ENCODE measurements around the gene PRPF40B. TPM values are rescaled to one million over a fixed set of nuclear protein-coding genes. Genes with fewer than 3 reads are reported as not detected.

The PRPF40B gene
- total RNA-seq, 1 donor from 2014 or later, result 9.2 TPM

GRCh38 chr12:49672301-49673217 is 49.2 kb downstream of the PRPF40B start:
- H3K4me3 Mint-ChIP-seq (ENCODE audit: unreplicated experiment), result peak overlapping the region; percentile 48
- peak overlapping the region; percentile 98 for H3K27ac Mint-ChIP-seq (ENCODE audit: unreplicated experiment)
- H3K36me3 Mint-ChIP-seq (ENCODE audit: low read depth, unreplicated experiment), result peaks cover 19% of the 10 kb centered on the region
- H3K4me1 Mint-ChIP-seq (ENCODE audit: unreplicated experiment), result peaks cover 89% of the 10 kb centered on the region
- H3K9me3 Mint-ChIP-seq (ENCODE audit: unreplicated experiment), result no peaks in the 10 kb centered on the region
- DNase-seq (ENCODE audit: low spot score), result peak; percentile 31
- H3K27me3 Mint-ChIP-seq (ENCODE audit: unreplicated experiment), result peaks cover 17% of the 10 kb centered on the region
- no peak for TF ChIP-seq CTCF (IDR thresholded peaks at IDR 0.05; ENCODE audit: unreplicated experiment)

- Mint-ChIP-seq H3K9me3 (ENCODE audit: unreplicated experiment) (no peaks in the 10 kb centered on the region), H3K4me3 (ENCODE audit: unreplicated experiment) (no peak overlapping the region)
These were observed 50.3 kb downstream of the PRPF40B start for GRCh38 chr12:49673446-49674317.

GRCh38 chr12:49674318-49674981 is 51.1 kb downstream of the PRPF40B start:
- peaks cover 80% of the 10 kb centered on the region for H3K4me1 Mint-ChIP-seq (ENCODE audit: unreplicated experiment)
- no peak for TF ChIP-seq CTCF (IDR thresholded peaks at IDR 0.05; ENCODE audit: unreplicated experiment)
- H3K4me3 Mint-ChIP-seq (ENCODE audit: unreplicated experiment), result peak overlapping the region; percentile 43
- peaks cover 8% of the 10 kb centered on the region for H3K36me3 Mint-ChIP-seq (ENCODE audit: low read depth, unreplicated experiment)
- peak overlapping the region; percentile 98 for H3K27ac Mint-ChIP-seq (ENCODE audit: unreplicated experiment)
- H3K27me3 Mint-ChIP-seq (ENCODE audit: unreplicated experiment), result peaks cover 13% of the 10 kb centered on the region
- no peaks in the 10 kb centered on the region for H3K9me3 Mint-ChIP-seq (ENCODE audit: unreplicated experiment)
- no peak for DNase-seq (ENCODE audit: low spot score)

More at GRCh38 chr12:49673446-49674317, 50.3 kb downstream of the PRPF40B start:
- peaks cover 8% of the 10 kb centered on the region for H3K36me3 Mint-ChIP-seq (ENCODE audit: low read depth, unreplicated experiment)
- no peak for TF ChIP-seq CTCF (IDR thresholded peaks at IDR 0.05; ENCODE audit: unreplicated experiment)
- H3K27me3 Mint-ChIP-seq (ENCODE audit: unreplicated experiment), result peaks cover 13% of the 10 kb centered on the region
- H3K4me1 Mint-ChIP-seq (ENCODE audit: unreplicated experiment), result peaks cover 82% of the 10 kb centered on the region
- peak; percentile 79 for DNase-seq (ENCODE audit: low spot score)
- peak overlapping the region; percentile 98 for H3K27ac Mint-ChIP-seq (ENCODE audit: unreplicated experiment)

GRCh38 chr12:49675137-49675536 is 51.8 kb downstream of the PRPF40B start:
- Mint-ChIP-seq H3K4me3 (ENCODE audit: unreplicated experiment) (peak overlapping the region; percentile 68), H3K9me3 (ENCODE audit: unreplicated experiment) (no peaks in the 10 kb centered on the region), H3K4me1 (ENCODE audit: unreplicated experiment) (peaks cover 75% of the 10 kb centered on the region), H3K27ac (ENCODE audit: unreplicated experiment) (peak overlapping the region; percentile 98), H3K36me3 (ENCODE audit: low read depth, unreplicated experiment) (peaks cover 4% of the 10 kb centered on the region), H3K27me3 (ENCODE audit: unreplicated experiment) (peaks cover 12% of the 10 kb centered on the region)
- TF ChIP-seq CTCF (IDR thresholded peaks at IDR 0.05; ENCODE audit: unreplicated experiment), result no peak
- DNase-seq (ENCODE audit: low spot score), result no peak

Data from endothelial cell (in vitro differentiated cells).